GM18508 (cell line): ENCODE results near the gene RHOT2.

Source experiments
- ATAC-seq: cut with Tn5 transposase; IDR thresholded peaks from one replicate; pipeline ENCODE4 v1.9.1; 2021; ENCODE audit warnings: moderate number of reproducible peaks; ENCODE audit not compliant: insufficient read depth, unreplicated experiment

Gene RHOT2

GRCh38 chr16:667113-667779, 686 bp upstream of the RHOT2 start:
- no peak for ATAC-seq

DNA sequence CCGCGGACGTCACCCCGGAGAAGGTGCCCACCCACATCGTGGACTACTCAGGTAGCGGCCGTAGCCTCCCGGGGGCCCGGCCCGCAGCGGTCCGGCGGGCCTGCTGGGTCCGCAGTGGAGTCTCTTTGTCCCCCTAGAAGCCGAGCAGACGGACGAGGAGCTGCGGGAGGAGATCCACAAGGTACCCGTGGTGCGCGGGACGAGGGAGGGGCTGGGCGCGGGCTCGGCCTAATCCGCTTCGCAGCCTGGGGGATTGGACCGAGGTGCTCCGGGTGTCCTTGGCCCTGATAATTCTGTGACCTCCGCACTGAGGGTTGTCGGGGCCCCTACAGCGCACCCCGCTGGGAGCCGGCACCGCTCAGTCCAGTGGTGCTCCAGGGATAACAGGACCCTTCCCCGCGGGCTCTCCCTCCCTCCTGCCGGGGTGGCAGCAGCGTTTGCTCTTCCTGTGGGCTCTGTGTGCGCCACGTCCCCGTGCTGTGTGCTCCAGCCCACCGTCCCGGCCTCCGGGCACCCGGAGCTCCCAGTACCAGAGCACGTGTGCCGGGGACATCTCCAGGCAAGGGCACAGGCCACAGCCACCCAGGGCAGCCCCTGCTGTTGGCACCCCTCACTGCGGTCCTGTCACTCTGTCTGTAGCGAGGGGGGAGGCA, 713 bp downstream of the RHOT2 start:
- ATAC-seq = no peak

- ATAC-seq = no peak
Observed at GRCh38 chr16:669666-670065, 1.7 kb downstream of the RHOT2 start.

GRCh38 chr16:670485-671352, 2.8 kb downstream of the RHOT2 start:
- ATAC-seq = no peak

DNA sequence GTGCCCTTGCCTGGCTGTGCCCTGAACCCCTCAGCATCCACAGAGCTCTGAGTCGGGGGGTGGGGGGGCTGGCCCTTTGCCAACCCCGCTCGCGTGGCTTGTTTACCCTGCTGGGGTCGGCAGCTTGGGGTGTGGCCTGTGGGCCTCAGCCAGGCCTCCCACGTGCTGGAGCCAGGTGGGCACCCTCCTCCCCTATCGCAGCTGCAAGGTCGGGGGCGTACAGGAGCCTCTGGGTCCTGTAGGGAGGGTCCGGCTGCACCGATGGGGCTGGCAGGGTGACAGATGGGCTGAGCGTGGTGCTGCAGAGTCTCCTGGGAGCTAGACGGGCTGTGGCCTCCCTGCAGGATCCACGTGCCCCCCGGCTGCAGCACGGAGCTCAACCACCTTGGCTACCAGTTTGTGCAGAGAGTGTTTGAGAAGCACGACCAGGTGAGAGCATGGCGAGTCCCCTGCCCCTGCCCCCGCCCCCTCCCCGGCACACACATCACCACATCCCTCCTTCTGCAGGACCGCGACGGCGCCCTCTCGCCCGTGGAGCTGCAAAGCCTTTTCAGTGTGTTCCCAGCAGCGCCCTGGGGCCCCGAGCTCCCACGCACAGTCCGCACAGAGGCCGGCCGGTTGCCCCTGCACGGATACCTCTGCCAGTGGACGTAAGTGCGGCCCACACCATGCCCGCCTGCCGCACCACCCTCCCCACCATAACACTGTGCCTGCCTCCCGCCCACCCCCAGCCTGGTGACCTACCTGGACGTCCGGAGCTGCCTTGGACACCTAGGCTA, 3.6 kb downstream of the RHOT2 start:
- no peak for ATAC-seq

DNA sequence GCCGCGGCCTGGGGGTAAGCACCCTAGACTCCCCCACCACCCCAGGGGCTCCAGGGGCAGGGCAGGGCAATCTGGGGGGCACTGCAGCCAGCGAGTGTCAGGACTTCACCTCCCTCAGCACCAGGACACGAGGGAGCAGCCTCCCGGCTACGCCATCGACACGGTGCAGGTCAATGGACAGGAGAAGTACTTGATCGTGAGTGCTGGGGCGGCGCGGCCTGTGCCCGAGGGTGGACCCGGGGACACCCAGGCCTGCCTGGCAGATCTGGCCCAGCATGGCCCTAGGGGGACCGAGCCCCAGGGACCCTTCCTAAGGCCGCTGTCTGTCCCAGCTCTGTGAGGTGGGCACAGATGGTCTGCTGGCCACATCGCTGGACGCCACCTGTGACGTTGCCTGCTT, 4.4 kb downstream of the RHOT2 start:
- no peak for ATAC-seq

- ATAC-seq = no peak
Observed at GRCh38 chr16:672851-673250, 4.9 kb downstream of the RHOT2 start.

- no peak for ATAC-seq
Observed at GRCh38 chr16:673399-673991, 5.6 kb downstream of the RHOT2 start.

- ATAC-seq = no peak
Observed at GRCh38 chr16:674214-674881, 6.4 kb downstream of the RHOT2 start.

- no peak for ATAC-seq
Observed at GRCh38 chr16:674968-675883, 7.3 kb downstream of the RHOT2 start, which contains the start of gene RHBDL1. Gene RHBDL1, plus strand, starts transcription at chr16:675671. Its CDS starts 120 bp downstream, at chr16:675791.

DNA sequence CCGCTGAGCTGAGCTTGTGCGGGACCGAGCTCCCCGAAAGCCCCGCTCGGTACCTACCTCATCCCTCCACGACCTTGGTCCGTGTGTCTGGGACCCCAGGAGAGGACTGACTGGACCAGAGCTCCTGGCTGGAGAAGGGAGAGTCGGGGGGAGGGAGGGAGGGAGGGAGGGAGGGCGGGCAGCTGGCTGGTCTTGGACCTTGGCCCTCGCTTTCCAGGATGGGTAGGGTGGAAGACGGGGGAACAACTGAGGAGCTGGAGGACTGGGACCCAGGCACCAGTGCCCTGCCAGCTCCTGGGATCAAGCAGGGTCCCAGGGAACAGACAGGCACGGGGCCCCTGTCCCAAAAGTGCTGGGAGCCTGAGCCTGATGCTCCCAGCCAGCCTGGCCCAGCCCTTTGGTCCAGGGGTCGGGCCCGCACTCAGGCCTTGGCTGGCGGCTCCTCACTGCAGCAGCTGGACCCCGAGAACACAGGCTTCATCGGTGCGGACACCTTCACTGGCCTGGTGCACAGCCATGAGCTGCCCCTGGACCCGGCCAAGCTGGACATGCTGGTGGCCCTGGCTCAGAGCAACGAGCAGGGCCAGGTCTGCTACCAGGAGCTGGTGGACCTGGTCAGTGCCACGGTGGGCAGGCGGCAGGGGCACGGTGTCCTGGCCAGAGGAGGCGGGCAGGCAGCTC, 8.1 kb downstream of the RHOT2 start:
- ATAC-seq = no peak

- ATAC-seq = no peak
Observed at GRCh38 chr16:676565-676902, 8.6 kb downstream of the RHOT2 start.

DNA sequence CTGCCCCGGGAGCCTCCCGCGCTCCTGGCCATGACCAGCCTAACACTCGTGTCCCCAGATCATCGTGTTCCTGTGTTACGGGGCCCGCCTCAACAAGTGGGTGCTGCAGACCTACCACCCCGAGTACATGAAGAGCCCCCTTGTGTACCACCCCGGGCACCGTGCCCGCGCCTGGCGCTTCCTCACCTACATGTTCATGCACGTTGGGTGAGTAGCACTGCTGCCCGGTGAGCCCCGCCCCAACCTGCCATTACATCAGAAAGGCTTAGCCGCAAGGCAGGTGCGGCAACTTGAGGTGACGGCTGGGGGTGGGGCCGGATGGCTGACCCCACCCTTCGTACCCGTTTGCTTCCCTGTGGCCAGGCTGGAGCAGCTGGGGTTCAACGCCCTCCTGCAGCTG, 9.0 kb downstream of the RHOT2 start:
- ATAC-seq = no peak

- no peak for ATAC-seq
Observed at GRCh38 chr16:677316-678190, 9.6 kb downstream of the RHOT2 start.

DNA sequence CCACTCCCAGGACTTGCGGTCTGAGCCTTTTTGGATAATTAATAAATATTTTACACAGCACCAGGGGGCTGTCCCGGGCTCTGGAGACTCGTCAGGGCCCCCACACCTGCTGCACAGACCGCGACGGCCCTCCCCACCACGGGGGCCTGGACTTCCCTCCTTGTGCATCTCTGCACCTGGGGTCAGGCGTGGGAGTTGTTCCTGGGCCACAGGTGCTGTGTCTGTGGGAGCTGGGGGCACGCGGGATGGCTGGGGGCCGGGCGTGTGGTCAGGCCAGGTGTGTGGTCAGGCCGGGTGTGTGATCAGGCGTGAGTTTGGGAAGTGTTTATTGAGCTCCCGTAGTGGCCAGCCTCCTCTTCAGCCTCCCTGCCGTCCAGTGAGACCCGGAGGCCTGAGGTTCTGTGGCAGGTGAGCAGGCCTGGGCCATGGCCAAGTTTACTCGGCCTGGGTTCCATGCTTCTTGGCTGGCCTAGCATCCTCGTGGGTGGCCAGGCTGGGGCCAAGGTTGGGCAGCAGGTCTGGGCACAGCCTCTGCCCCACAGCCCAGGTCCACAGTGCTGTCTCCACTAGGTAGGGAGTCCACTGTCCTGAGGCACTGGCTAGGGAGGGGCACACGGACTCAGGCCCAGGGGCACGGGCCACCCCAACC, 10.4 kb downstream of the RHOT2 start:
- ATAC-seq = no peak
